Esophagus muscularis mucosa (tissue), 4 donors: ENCODE results near the gene ZNF101.

Experiments
- EP300 ChIP-seq: sonication (generic); formaldehyde crosslinking; IDR thresholded peaks from one replicate; pipeline ENCODE4 v1.6.1; 2017; ENCODE audit warnings: antibody characterized with exemption
- POLR2AphosphoS5 ChIP-seq, 2 donors: sonication (generic); formaldehyde crosslinking; IDR thresholded peaks; one replicate each; pipeline ENCODE4 v1.6.1; 2017; ENCODE audit warnings: antibody characterized with exemption in 2 of 2
- TF ChIP-seq, protein P1 (sequence below), 3 experiments: fragments of 200-600 bp in 2 of 3; fragments of 450-650 bp in 1 of 3; sonication (generic) in 2 of 3; IDR thresholded peaks; one replicate each; pipeline ENCODE4 v1.5.1; 2017 to 2019; ENCODE audit warnings: antibody characterized with exemption in 3 of 3, mild to moderate bottlenecking in 2 of 3, moderate library complexity in 1 of 3

DNA sequence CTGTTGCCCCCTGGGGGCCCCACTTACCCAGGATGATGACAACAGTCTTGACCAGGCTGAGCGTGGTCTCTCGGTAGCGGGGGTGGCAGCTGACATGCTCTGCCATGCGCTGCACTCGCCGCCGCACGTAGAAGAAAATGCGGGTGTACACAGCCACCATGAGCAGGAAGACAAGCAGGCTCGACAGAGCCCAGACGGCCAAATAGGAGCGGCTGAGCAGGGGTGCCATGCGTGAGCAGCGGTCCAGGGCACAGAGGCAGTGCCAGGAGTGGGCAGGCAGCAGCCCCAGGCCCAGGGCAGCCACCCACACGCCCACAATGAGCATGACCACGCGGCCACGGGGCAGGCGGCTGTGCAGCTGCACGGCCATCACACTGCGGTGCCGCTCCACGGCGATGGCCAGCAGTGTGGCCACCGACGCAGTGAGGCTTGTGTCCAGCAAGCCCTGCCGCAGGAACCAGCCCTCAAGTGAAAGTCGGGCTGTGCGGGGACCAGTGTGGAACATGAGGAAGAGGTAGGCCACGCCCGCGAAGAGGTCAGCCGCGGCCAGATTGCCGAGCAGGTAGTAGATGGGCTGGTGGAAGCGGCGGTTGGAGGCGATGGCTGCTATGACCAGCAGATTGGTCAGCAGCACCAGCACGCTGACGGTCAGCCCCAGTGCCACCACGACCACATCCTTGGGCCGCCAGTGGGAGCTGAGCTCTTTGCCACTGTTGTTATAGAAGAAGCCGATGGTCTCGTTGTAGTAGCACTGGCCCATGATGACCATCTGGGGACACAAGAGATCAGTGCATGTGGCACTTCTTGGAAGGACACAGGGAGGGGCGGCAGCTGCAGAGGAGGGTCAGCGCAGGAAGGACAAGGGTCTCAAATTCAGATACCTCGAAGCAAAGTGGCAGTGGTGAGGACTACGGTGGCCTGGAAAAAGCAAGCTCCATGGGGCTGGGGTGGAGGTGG, 41.8 kb upstream of the ZNF101 start:
- TF ChIP-seq, protein P1, sequence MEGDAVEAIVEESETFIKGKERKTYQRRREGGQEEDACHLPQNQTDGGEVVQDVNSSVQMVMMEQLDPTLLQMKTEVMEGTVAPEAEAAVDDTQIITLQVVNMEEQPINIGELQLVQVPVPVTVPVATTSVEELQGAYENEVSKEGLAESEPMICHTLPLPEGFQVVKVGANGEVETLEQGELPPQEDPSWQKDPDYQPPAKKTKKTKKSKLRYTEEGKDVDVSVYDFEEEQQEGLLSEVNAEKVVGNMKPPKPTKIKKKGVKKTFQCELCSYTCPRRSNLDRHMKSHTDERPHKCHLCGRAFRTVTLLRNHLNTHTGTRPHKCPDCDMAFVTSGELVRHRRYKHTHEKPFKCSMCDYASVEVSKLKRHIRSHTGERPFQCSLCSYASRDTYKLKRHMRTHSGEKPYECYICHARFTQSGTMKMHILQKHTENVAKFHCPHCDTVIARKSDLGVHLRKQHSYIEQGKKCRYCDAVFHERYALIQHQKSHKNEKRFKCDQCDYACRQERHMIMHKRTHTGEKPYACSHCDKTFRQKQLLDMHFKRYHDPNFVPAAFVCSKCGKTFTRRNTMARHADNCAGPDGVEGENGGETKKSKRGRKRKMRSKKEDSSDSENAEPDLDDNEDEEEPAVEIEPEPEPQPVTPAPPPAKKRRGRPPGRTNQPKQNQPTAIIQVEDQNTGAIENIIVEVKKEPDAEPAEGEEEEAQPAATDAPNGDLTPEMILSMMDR (IDR thresholded peaks at IDR 0.05), result no peak
- no peak for TF ChIP-seq POLR2AphosphoS5 (IDR thresholded peaks at IDR 0.05)
- TF ChIP-seq EP300, result no peak
